A549 treated with Hydrocortisone at 1 μM for 4 hours (cell line): ENCODE measurements around the gene JMY. TPM values are rescaled to one million over a fixed set of nuclear protein-coding genes. Genes with fewer than 3 reads are reported as not detected.

Experiments
- total RNA-seq: library from RNA; stranded (reverse); fragments of 200-300 nt; extraction: Qiagen RNA extraction; gene quantifications from 5 replicates; pipeline ENCODE4 v1.2.3, GENCODE V29; 2022

Gene JMY
- 2.3 to 3.6 TPM (median 3.0 TPM) in 5 replicates for total RNA-seq

GRCh38 chr5:79235634-79236361, at the start of gene JMY:
Gene JMY (plus strand): TSS chr5:79236131. CDS start chr5:79236651, 520 bp downstream.

Other genes starting within 250 kb of the JMY start
- gene DMGDH, start 166.5 kb upstream of the JMY start, total RNA-seq: 0.15 TPM in 1 of 5 replicates, not detected in the others
- gene BHMT2, start 166.4 kb upstream of the JMY start, total RNA-seq: not detected in 5 replicates
- gene BHMT, start 124.3 kb upstream of the JMY start, total RNA-seq: 0.11 TPM in 1 of 5 replicates, not detected in the others